RWPE2 (cell line): ENCODE results near the gene ARMC2.

Experiments
- ATAC-seq: fragments of 200-7000 bp; cut with Tn5 transposase; 3 replicates; pipeline ENCODE4 v1.9.1; 2021; ENCODE audit warnings: low read depth
- DNase-seq: peaks from one replicate; pipeline ENCODE4 v3.0.0-alpha.2; 2020; ENCODE audit warnings: low spot score
- H3K27ac ChIP-seq: fragments of 450-650 bp; 2 replicates; pipeline ENCODE4 v1.5.1; 2017; ENCODE audit warnings: mild to moderate bottlenecking; ENCODE audit not compliant: poor library complexity, severe bottlenecking
- H3K27me3 ChIP-seq: fragments of 250-450 bp; sonication (Bioruptor Pico); 2 replicates; pipeline ENCODE4 v1.5.1; 2021; ENCODE audit warnings: mild to moderate bottlenecking, moderate library complexity; ENCODE audit not compliant: insufficient read depth, poor library complexity, severe bottlenecking
- H3K36me3 ChIP-seq: fragments of 250-450 bp; sonication (Bioruptor Pico); 2 replicates; pipeline ENCODE4 v1.5.1; 2020; ENCODE audit warnings: low read depth, mild to moderate bottlenecking, moderate library complexity
- H3K4me1 ChIP-seq: fragments of 250-450 bp; sonication (Bioruptor Pico); 2 replicates; pipeline ENCODE4 v1.5.1; 2021; ENCODE audit warnings: mild to moderate bottlenecking, moderate library complexity; ENCODE audit not compliant: insufficient read depth, poor library complexity, severe bottlenecking
- H3K4me3 ChIP-seq: fragments of 250-450 bp; sonication (Bioruptor Pico); 2 replicates; pipeline ENCODE4 v1.5.1; 2021; ENCODE audit warnings: mild to moderate bottlenecking, moderate library complexity; ENCODE audit not compliant: severe bottlenecking
- H3K9me3 ChIP-seq: fragments of 250-450 bp; sonication (Bioruptor Pico); 2 replicates; pipeline ENCODE4 v1.5.1; 2021; ENCODE audit warnings: mild to moderate bottlenecking, moderate library complexity; ENCODE audit not compliant: severe bottlenecking
- CTCF ChIP-seq: fragments of 450-650 bp; IDR thresholded peaks from one replicate; pipeline ENCODE4 v1.5.1; 2017; ENCODE audit warnings: mild to moderate bottlenecking, moderate library complexity; ENCODE audit not compliant: poor library complexity, severe bottlenecking

ARMC2 gene

DNA sequence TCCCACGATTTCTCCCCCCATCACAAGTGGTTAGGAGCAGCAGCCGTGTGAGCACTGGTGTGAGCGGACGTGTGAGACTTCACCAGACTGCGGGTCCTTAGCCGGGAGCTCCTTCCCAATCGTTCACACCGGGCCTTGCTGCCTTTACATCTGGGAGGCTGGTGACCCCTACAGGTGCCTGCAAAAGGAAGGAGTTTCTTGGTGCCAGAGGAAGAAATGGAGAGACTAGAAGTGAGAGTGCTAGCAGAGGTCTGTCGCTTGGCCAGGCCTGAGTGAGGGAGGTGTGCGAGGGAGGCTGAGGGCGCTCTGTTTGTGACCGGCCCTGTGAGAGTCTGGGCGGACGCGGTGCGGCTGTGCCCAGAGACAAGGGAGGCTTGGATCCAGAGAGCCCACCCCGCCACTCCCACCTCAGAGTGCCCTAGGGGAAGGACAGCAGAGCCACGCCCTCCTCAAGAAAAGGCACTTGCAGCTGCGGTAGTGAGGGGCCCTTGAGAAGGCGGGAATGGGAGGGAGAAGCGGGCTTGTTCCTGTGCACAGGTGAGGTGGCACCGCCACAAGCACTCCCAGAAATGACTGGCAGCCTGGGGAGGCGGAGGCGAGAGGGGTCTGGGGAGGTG lies 10.0 kb upstream of the ARMC2 start:
- no peaks in the 10 kb centered on the region for H3K9me3 ChIP-seq
- DNase-seq (no peak), ATAC-seq (peak; percentile 68)
- H3K36me3 ChIP-seq = no peaks in the 10 kb centered on the region
- H3K4me3 ChIP-seq = no peak overlapping the region
- H3K27me3 ChIP-seq = no peaks in the 10 kb centered on the region
- TF ChIP-seq CTCF = peak; percentile 54
- no peak overlapping the region for H3K27ac ChIP-seq
- no peaks in the 10 kb centered on the region for H3K4me1 ChIP-seq

- H3K4me1 ChIP-seq = no peaks in the 10 kb centered on the region
- ATAC-seq = no peak
- no peak for DNase-seq
These were observed 9.1 kb upstream of the ARMC2 start for GRCh38 chr6:108839083-108839642.

GRCh38 chr6:108840919-108841318 lies 7.3 kb upstream of the ARMC2 start:
- DNase-seq (no peak), ATAC-seq (no peak)

More at GRCh38 chr6:108839083-108839642, 9.1 kb upstream of the ARMC2 start:
- no peak overlapping the region for H3K4me3 ChIP-seq
- H3K27me3 ChIP-seq = no peaks in the 10 kb centered on the region
- H3K36me3 ChIP-seq = no peaks in the 10 kb centered on the region
- no peaks in the 10 kb centered on the region for H3K9me3 ChIP-seq
- no peak overlapping the region for H3K27ac ChIP-seq
- TF ChIP-seq CTCF = no peak

DNA sequence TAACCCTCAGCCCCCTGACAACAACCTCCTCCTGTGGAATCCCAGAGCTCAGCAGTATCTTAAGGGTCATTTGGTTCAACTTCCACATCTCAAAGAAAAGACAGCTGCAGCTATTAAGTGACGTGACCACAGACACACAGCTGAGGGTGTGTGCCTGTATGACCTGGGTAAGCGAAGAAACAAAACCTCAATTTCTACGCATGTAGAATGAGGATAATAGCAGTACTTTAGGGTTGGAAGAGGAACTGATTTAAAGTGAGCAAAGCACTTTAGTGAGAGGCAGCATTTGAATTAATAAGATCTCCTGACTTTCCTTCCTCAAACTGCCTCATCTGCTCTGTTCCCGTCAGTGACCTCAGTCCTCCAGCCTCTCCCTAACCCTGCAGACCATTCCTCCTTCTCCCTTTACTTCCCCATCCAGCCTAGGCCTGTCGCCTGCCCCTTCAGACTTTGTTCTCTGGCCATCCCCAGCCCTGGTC lies 6.8 kb upstream of the ARMC2 start:
- Histone ChIP-seq H3K27ac (no peak overlapping the region), H3K4me3 (no peak overlapping the region), H3K27me3 (no peaks in the 10 kb centered on the region), H3K9me3 (no peaks in the 10 kb centered on the region), H3K4me1 (no peaks in the 10 kb centered on the region), H3K36me3 (no peaks in the 10 kb centered on the region)
- ATAC-seq (no peak), DNase-seq (no peak)
- TF ChIP-seq CTCF = no peak

More at GRCh38 chr6:108840919-108841318, 7.3 kb upstream of the ARMC2 start:
- no peak overlapping the region for H3K27ac ChIP-seq
- no peaks in the 10 kb centered on the region for H3K36me3 ChIP-seq
- no peak for TF ChIP-seq CTCF
- H3K9me3 ChIP-seq = no peaks in the 10 kb centered on the region
- no peaks in the 10 kb centered on the region for H3K4me1 ChIP-seq
- no peak overlapping the region for H3K4me3 ChIP-seq
- H3K27me3 ChIP-seq = no peaks in the 10 kb centered on the region

- H3K4me3 ChIP-seq = no peak overlapping the region
- peaks cover 3% of the 10 kb centered on the region for H3K4me1 ChIP-seq
- ATAC-seq (no peak), DNase-seq (no peak)
- H3K36me3 ChIP-seq = no peaks in the 10 kb centered on the region
- no peak for TF ChIP-seq CTCF
- H3K9me3 ChIP-seq = no peaks in the 10 kb centered on the region
- H3K27ac ChIP-seq = no peak overlapping the region
- H3K27me3 ChIP-seq = no peaks in the 10 kb centered on the region
These were observed 4.1 kb upstream of the ARMC2 start for GRCh38 chr6:108844135-108844534.
